ENCODE data around the gene ZNF574.
"Not testable (repeated sequence)": the region's sequence is repeated elsewhere in the genome, so short reads cannot be mapped to it uniquely, and the experiment has no call there.

The ZNF574 gene

DNA sequence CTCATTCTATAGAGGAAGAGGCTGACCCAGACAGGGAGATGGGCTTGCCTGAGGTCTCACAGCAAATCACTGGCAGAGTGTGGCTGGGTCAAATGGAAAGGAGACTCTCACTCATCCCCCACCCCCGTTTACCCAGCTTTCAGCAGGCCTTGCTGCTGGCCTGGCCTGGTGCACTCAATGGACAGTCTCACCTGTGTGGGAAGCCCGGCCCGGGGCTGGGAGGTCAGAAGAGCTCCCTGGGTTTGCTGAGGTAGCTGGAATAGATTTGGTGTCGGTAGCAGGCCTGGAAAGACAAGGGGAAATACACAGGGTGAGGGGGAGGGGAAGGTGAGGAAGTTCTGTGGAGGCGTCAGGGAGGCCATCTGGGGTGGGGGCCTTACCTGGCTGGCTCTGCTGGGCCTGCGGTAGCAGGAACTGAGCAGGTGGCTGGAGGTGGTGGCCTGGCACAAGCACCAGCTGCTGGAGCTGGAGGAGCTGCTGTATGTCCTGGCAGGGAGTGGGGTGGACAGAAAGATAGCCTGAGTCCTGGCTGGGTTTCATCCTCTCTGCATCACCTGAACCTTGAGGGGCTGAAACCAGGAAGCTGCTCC is 23.5 kb downstream of the ZNF574 start:
- DNase-seq (ENCODE audit: low spot score), result no peak

DNA sequence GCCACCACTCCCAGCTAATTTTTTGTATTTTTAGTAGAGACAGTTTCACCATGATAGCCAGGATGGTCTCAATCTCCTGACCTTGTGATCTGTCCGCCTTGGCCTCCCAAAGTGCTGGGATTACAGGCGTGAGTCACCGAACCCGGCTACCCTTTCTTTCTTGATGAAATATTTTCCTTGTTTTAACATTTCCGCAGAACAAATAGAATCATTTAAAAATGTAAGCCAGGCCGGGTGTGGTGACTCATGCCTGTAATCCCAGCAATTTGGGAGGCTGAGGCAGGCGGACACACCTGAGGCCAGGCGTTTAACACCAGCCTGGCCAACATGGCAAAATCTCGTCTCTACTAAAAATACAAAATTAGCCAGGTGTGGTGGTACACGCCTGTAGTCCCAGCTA is 24.3 kb downstream of the ZNF574 start:
- not testable (repeated sequence) for DNase-seq (ENCODE audit: low spot score)

GRCh38 chr19:42102877-42103276 is 26.9 kb downstream of the ZNF574 start:
- no peak for DNase-seq (ENCODE audit: low spot score)

DNA sequence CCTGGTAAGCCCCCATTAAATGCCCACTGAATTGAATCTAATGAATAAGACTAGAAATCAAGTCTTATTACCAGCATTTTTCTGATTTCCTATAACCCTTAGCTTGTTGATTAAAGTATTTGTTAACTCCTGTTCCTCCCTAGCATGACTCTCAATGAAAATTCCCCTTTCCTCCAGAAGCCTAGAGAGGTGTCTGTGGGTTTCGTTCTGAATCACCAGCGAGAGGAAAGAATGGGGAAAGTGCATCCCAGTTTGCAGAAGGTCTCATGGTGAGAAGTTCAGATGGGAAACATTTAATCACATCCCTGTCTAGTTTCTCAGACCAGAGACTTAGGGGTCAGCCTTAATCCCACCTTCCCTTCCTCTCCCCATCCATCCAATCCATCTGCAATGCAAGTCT is 29.4 kb downstream of the ZNF574 start:
- DNase-seq (ENCODE audit: low spot score), result no peak

GRCh38 chr19:42108527-42109389 is 32.8 kb downstream of the ZNF574 start:
- peak; percentile 87 for DNase-seq (ENCODE audit: low spot score)

- DNase-seq (ENCODE audit: low spot score), result no peak
Measured at GRCh38 chr19:42109896-42110295, 33.9 kb downstream of the ZNF574 start.

DNA sequence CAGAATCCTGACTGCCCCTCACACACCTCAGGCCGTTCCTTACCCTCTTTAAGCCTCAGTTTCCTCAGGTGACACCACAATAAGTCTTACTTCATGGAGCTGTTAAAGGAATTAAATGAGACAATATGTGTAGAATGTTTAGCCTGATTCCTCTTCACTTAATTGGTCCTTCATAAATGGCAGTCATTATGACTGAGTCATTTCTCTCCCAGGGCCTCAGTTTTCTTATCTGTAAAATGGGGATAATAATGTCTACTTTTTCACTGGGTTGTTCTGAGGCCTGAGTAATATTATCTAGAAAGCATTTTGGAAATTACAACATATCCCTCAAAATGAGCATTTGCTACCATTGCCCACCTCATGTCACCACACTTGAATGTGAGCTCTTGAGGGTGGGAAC is 34.7 kb downstream of the ZNF574 start:
- no peak for DNase-seq (ENCODE audit: low spot score)

GRCh38 chr19:42111384-42111783 is 35.4 kb downstream of the ZNF574 start:
- DNase-seq (ENCODE audit: low spot score), result no peak

GRCh38 chr19:42111811-42112210 is 35.8 kb downstream of the ZNF574 start:
- DNase-seq (ENCODE audit: low spot score), result no peak

- peak; percentile 99 for DNase-seq (ENCODE audit: low spot score)
Measured at GRCh38 chr19:42113641-42114348, 37.8 kb downstream of the ZNF574 start.

DNA sequence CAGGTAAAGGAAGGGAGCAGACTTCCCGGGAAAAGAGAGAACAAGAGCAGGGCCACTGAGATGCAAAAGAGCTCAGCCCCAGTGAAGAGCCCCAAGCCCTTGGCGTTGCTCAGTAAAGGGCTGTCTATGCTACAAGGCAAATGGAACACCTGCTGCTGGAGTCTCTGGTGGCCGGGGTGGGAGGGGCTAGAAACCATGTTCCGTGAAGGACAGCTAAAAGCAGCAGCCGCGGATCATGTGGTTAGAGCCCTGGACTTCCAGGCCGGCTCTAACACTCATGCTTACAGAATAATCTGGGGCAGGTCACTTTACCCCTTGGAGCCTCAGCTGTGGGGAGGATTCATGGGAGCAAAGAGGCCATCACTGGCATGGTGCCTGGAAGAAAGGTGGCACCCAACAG is 38.4 kb downstream of the ZNF574 start:
- no peak for DNase-seq (ENCODE audit: low spot score)

DNA sequence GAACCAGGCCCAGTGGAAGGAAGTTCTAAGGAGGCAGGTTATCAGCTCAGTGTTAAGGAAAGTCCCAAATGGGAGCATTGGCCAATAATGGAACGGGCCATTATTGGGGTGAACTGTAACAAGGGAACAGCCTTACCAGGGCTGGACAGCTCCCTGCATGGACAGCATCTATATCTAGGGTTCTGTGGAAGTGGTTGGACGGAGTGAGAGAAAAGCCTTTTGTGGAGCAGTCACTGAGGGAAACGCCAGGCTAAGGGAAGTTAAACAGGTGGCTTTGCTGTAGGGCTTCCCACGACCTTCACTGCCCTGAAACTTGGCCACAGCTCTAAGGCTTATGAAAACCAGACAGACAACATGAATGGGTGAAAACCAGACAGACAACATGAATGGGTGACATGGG is 39.3 kb downstream of the ZNF574 start:
- no peak for DNase-seq (ENCODE audit: low spot score)

- no peak for DNase-seq (ENCODE audit: low spot score)
Measured at GRCh38 chr19:42115705-42116104, 39.7 kb downstream of the ZNF574 start.

DNA sequence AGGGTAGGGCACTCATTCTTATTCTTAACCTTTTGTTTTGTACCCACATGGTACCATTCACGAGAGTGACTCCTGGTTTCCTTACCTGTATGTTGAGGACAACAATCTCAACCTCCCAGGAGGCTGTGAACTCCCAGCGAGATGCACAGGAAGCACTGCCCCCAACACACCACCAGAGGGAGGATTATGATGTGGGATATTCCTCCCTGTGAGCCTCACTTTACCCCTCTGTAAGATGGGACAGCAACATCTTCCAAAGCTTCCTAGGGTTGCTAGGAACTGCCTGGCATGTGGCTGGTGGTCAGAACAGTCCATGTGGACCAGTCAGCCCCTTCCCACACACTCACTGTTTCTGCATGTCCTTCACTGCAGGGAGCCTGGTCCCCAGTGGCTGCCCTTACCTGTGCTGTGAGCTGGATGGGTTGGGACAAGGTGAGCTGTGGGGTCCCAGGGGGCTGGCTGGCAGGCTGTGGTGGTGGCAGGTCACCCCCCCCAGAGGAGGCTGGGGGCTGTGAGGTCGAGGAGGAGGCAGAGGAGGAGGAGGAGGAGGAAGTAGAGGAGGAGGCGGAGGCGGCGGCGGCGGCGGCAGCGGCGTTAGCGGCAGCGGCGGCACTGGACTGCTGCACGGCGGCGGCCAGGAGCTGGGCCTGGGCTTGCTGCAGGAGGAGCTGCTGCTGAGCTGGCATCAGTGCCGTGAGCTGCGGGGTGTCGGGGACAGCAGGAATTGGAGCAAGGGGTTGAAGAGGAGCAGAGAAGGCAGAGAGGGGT is 40.5 kb downstream of the ZNF574 start:
- DNase-seq (ENCODE audit: low spot score), result no peak

- DNase-seq (ENCODE audit: low spot score), result no peak
Measured at GRCh38 chr19:42117076-42117475, 41.1 kb downstream of the ZNF574 start.

GRCh38 chr19:42120276-42120980 is 44.5 kb downstream of the ZNF574 start:
- DNase-seq (ENCODE audit: low spot score), result no peak

GRCh38 chr19:42121036-42121621 is 45.2 kb downstream of the ZNF574 start:
- DNase-seq (ENCODE audit: low spot score), result no peak

DNA sequence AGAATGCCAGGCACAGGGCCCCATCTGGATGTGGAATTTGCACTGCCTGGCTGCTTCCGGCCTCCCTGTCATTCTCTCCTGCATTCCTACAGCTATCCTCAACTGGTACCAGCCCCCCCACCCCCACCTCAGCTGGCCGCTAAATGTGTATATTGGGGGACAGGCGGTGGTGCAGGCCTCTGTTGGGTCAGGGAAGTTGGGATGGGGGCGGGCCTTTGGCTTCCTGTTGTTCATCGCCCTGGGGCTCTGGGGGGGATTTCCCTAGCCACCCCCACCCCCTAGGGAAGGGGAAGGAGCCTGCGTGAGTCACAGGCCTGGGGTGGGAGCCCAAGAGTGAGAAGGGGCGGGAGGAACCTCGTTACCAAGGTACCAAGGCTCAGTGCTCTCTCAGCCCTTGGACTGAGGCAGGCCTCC is 45.7 kb downstream of the ZNF574 start:
- peak; percentile 76 for DNase-seq (ENCODE audit: low spot score)

DNA sequence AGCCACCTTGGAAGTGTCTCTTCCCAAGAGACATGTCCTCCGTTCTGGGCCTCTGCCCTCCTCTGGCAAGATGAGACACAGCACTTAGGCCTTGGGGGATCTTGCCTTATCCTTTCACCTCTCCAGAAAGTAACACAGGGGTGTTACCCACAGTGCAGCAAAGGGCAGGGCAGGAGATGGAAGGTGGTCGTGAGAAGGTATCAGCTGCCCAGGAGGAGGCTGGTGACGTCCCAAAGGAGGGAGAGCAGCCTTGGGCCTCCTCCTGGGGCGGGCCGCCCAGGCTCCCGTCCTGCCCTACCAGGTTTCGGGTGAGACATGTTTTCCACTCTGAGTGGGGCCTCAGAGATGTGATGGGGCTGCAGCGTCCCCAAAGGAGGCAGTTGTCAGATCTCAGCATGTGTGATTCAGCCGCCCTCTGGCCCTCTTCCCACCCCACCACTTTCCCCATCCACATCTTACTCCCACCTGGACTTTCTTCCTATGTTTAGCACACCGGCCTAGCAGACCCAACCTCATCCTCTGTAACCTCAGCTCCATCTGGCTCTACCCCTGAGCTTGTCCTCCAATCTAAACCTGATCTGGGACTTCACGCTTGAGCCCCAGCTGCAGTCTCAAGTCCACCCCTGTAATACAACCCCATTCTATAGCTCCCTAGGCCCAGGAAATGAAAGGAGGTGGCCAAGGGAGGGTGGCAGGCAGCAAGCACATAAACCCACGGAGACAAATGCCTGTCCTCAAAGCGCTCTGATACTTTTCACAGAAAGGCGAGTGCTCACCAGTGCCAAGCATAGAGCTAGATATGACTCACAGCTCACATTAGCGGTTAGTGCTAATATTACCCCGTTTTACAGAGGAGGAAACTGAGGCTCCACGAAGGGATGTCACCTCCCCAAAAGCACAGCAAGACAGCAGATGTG is 47.0 kb downstream of the ZNF574 start:
- no peak for DNase-seq (ENCODE audit: low spot score)

GRCh38 chr19:42123765-42124164 is 47.8 kb downstream of the ZNF574 start:
- no peak for DNase-seq (ENCODE audit: low spot score)
